Panc1 (cell line): ENCODE results near the gene SUGCT. TPM values are rescaled to one million over a fixed set of nuclear protein-coding genes. Genes with fewer than 3 reads are reported as not detected.

ENCODE experiments used
- ATAC-seq: fragments of 200-7000 bp; cut with Tn5 transposase; 2 replicates; pipeline ENCODE4 v1.9.1; 2020; ENCODE audit warnings: mild to moderate bottlenecking, moderate library complexity
- BruUV-seq: library from RNA; stranded (reverse); fragments of 400-500 nt; replicated peaks from 2 replicates; lab custom pipeline; 2021; lab: Mats Ljungman, UMichigan
- CTCF ChIA-PET: fragments of 300-600 bp; sonication (Branson Sonifier 250); formaldehyde crosslinking; loops from one replicate; lab custom pipeline; 2022; ENCODE audit warnings: antibody characterized with exemption; lab: Charles Lee
- POLR2A ChIA-PET: fragments of 300-600 bp; sonication (Branson Sonifier 250); formaldehyde crosslinking; loops from one replicate; lab custom pipeline; 2022; ENCODE audit warnings: antibody characterized with exemption; lab: Charles Lee
- DNase-seq: peaks from one replicate; pipeline ENCODE4 v3.0.0-alpha.2; 2010; ENCODE audit warnings: low read depth, low spot score
- H3K27ac ChIP-seq: 2 replicates; pipeline ENCODE4 v1.5.1; 2011; ENCODE audit warnings: mild to moderate bottlenecking, low read length, inconsistent platforms
- H3K27me3 ChIP-seq: fragments of 200-500 bp; sonication (Bioruptor generic); 2 replicates; pipeline ENCODE4 v1.6.0; 2014; ENCODE audit warnings: low read length, inconsistent platforms; ENCODE audit not compliant: control insufficient read depth, insufficient read depth
- H3K36me3 ChIP-seq: fragments of 200-500 bp; sonication (Bioruptor generic); 2 replicates; pipeline ENCODE4 v1.5.1; 2014; ENCODE audit warnings: inconsistent platforms, mild to moderate bottlenecking, low read length, moderate library complexity; ENCODE audit not compliant: control insufficient read depth, insufficient read depth
- H3K4me1 ChIP-seq: 2 replicates; pipeline ENCODE4 v1.5.1; 2011; ENCODE audit warnings: inconsistent platforms, mild to moderate bottlenecking, low read length, moderate library complexity; ENCODE audit not compliant: control insufficient read depth, insufficient read depth
- H3K4me3 ChIP-seq, 2 experiments: 2 replicates each; pipeline ENCODE4 v1.5.1; 2011 to 2012; ENCODE audit warnings: low read depth in 2 of 2, low read length in 2 of 2, mild to moderate bottlenecking in 2 of 2, inconsistent platforms in 1 of 2, moderate library complexity in 1 of 2
- H3K9me3 ChIP-seq: fragments of 200-500 bp; sonication (Bioruptor generic); 2 replicates; pipeline ENCODE4 v1.5.1; 2014; ENCODE audit warnings: low read depth, mild to moderate bottlenecking, inconsistent platforms, low read length, moderate library complexity; ENCODE audit not compliant: control insufficient read depth, insufficient read depth
- CTCF ChIP-seq: fragments of 450-650 bp; IDR thresholded peaks from 2 replicates; pipeline ENCODE4 v1.5.1; 2017; ENCODE audit warnings: mild to moderate bottlenecking
- POLR2AphosphoS5 ChIP-seq: IDR thresholded peaks from 2 replicates; pipeline ENCODE4 v1.6.1; 2012; ENCODE audit warnings: mild to moderate bottlenecking, low read depth, low read length, moderate library complexity
- REST ChIP-seq, 2 experiments: IDR thresholded peaks; 2 replicates each; pipeline ENCODE4 v1.6.1; 2011 to 2012; ENCODE audit warnings: low read depth in 2 of 2, control low read depth in 1 of 2, low read length in 1 of 2, mild to moderate bottlenecking in 1 of 2, moderate library complexity in 1 of 2; ENCODE audit not compliant: insufficient read depth in 1 of 2
- SIN3A ChIP-seq: IDR thresholded peaks from 2 replicates; pipeline ENCODE4 v1.6.1; 2012; ENCODE audit warnings: low read depth, mild to moderate bottlenecking, low read length, moderate library complexity, borderline replicate concordance; ENCODE audit not compliant: insufficient read depth
- TCF7L2 ChIP-seq: IDR thresholded peaks from 2 replicates; pipeline ENCODE4 v1.6.1; 2011; ENCODE audit warnings: mild to moderate bottlenecking, low read depth, low read length, inconsistent platforms
- in situ Hi-C: cut with HindIII; loops from 2 replicates; pipeline ENCODE4 v1.10.0; 2016; ENCODE audit warnings: low sequenced_read_pairs, low pct_unique_long_range_greater_than_20kb
- intact Hi-C: fragments of 100-400 bp; cut with micrococcal nuclease; formaldehyde crosslinking; loops from one replicate; pipeline ENCODE4 v1.10.0; 2022; ENCODE audit not compliant: unreplicated experiment
- total RNA-seq: library from RNA; stranded (reverse); gene quantifications from one replicate; pipeline ENCODE4 v1.2.1, GENCODE V29; 2021; ENCODE audit not compliant: unreplicated experiment

The SUGCT gene
- total RNA-seq, 1 experiment from 2014 or later: 3.1 TPM

- no peak for ATAC-seq
- in situ Hi-C loops: no loop called here
- no peak overlapping the region for H3K4me3 ChIP-seq
- H3K36me3 ChIP-seq: no peaks in the 10 kb centered on the region
- ChIA-PET CTCF (no interaction called here), POLR2A (no interaction called here)
- TF ChIP-seq POLR2AphosphoS5: no peak
- no peak for TF ChIP-seq TCF7L2
- no peak for TF ChIP-seq CTCF
- TF ChIP-seq REST (IDR thresholded peaks at IDR 0.05; ENCODE audit: insufficient read depth in 1 of 2, low read depth in 2 of 2, low read length in 1 of 2): no peak
- TF ChIP-seq SIN3A: no peak
- H3K4me1 ChIP-seq: no peaks in the 10 kb centered on the region
- intact Hi-C loops: no loop called here
- no peak overlapping the region for H3K27ac ChIP-seq
- H3K9me3 ChIP-seq: no peaks in the 10 kb centered on the region
- no peaks in the 10 kb centered on the region for H3K27me3 ChIP-seq
- no TSS peak for BruUV-seq
- DNase-seq: no peak
These were observed 259.6 kb downstream of the SUGCT start for GRCh38 chr7:40394400-40394799.

GRCh38 chr7:40400525-40400924, 265.7 kb downstream of the SUGCT start:
- ATAC-seq: no peak
- intact Hi-C loops: no loop called here
- Histone ChIP-seq H3K9me3 (no peaks in the 10 kb centered on the region), H3K27me3 (no peaks in the 10 kb centered on the region), H3K36me3 (no peaks in the 10 kb centered on the region), H3K4me1 (no peaks in the 10 kb centered on the region), H3K27ac (no peak overlapping the region), H3K4me3 (no peak overlapping the region)
- no peak for DNase-seq
- ChIA-PET POLR2A (no interaction called here), CTCF (no interaction called here)
- in situ Hi-C loops: no loop called here
- BruUV-seq: no TSS peak
- TF ChIP-seq TCF7L2: no peak

- DNase-seq (no peak), ATAC-seq (no peak)
- ChIA-PET CTCF (no interaction called here), POLR2A (no interaction called here)
- Histone ChIP-seq H3K36me3 (no peaks in the 10 kb centered on the region), H3K4me1 (no peaks in the 10 kb centered on the region), H3K4me3 (no peak overlapping the region), H3K27me3 (no peaks in the 10 kb centered on the region), H3K27ac (no peak overlapping the region), H3K9me3 (no peaks in the 10 kb centered on the region)
- in situ Hi-C loops: no loop called here
- TF ChIP-seq POLR2AphosphoS5 (no peak), CTCF (no peak), SIN3A (no peak), TCF7L2 (no peak), REST (IDR thresholded peaks at IDR 0.05; ENCODE audit: insufficient read depth in 1 of 2, low read depth in 2 of 2, low read length in 1 of 2) (no peak)
- intact Hi-C loops: no loop called here
- no TSS peak for BruUV-seq
These were observed 266.6 kb downstream of the SUGCT start for GRCh38 chr7:40401406-40401805.
